SJCRH30 (cell line): ENCODE measurements around the gene CPED1. TPM values are rescaled to one million over a fixed set of nuclear protein-coding genes. Genes with fewer than 3 reads are reported as not detected.
"Not testable (repeated sequence)": the region's sequence is repeated elsewhere in the genome, so short reads cannot be mapped to it uniquely, and the experiment has no call there.

Source experiments
- DNase-seq, 2 experiments: peaks; one replicate each; pipeline ENCODE4 v3.0.0-alpha.2; 2015 to 2020
- H3K27ac ChIP-seq: fragments of 250-450 bp; sonication (Bioruptor Pico); 2 replicates; pipeline ENCODE4 v1.5.1; 2020; ENCODE audit warnings: mild to moderate bottlenecking, moderate library complexity
- H3K27me3 ChIP-seq: fragments of 250-450 bp; sonication (Bioruptor Pico); 2 replicates; pipeline ENCODE4 v1.5.1; 2020; ENCODE audit warnings: mild to moderate bottlenecking, moderate library complexity
- H3K36me3 ChIP-seq: fragments of 250-450 bp; sonication (Bioruptor Pico); 2 replicates; pipeline ENCODE4 v1.5.1; 2020; ENCODE audit warnings: mild to moderate bottlenecking, moderate library complexity
- H3K4me1 ChIP-seq: fragments of 250-450 bp; sonication (Bioruptor Pico); 2 replicates; pipeline ENCODE4 v1.5.1; 2020; ENCODE audit warnings: mild to moderate bottlenecking, moderate library complexity
- H3K4me3 ChIP-seq: fragments of 250-450 bp; sonication (Bioruptor Pico); 2 replicates; pipeline ENCODE4 v1.5.1; 2020; ENCODE audit warnings: mild to moderate bottlenecking, moderate library complexity
- H3K9me3 ChIP-seq: fragments of 250-450 bp; sonication (Bioruptor Pico); replicated peaks from 2 replicates; pipeline ENCODE4 v1.5.1; 2020; ENCODE audit warnings: mild to moderate bottlenecking, moderate library complexity
- total RNA-seq: library from RNA; depleted of rRNA; stranded (reverse); fragments of >200 nt; shearing (Covaris generic); gene quantifications from 2 replicates; pipeline ENCODE4 v1.2.3, GENCODE V29; 2014

The CPED1 gene
- total RNA-seq, 1 experiment from 2014 or later: 4.4 TPM

GRCh38 chr7:121192834-121193233 is 204.3 kb downstream of the CPED1 start:
- DNase-seq: peak in 1 of 2 experiments; percentile 13
- H3K36me3 ChIP-seq: no peaks in the 10 kb centered on the region

GRCh38 chr7:121195010-121195409 is 206.5 kb downstream of the CPED1 start:
- Histone ChIP-seq H3K27ac (no peak overlapping the region), H3K4me1 (no peaks in the 10 kb centered on the region), H3K9me3 (no peaks in the 10 kb centered on the region), H3K4me3 (no peak overlapping the region), H3K27me3 (no peaks in the 10 kb centered on the region), H3K36me3 (no peaks in the 10 kb centered on the region)
- no peak for DNase-seq

More at GRCh38 chr7:121192834-121193233, 204.3 kb downstream of the CPED1 start:
- H3K9me3 ChIP-seq: 0 out of 2 replicates have a peak, but pooled peaks cover 3% of the 10 kb centered on the region
- no peaks in the 10 kb centered on the region for H3K27me3 ChIP-seq
- H3K27ac ChIP-seq: no peak overlapping the region
- H3K4me3 ChIP-seq: no peak overlapping the region
- H3K4me1 ChIP-seq: no peaks in the 10 kb centered on the region

GRCh38 chr7:121195874-121196273 is 207.4 kb downstream of the CPED1 start:
- no peak for DNase-seq

GRCh38 chr7:121196286-121196685 is 207.8 kb downstream of the CPED1 start:
- Histone ChIP-seq H3K4me3 (no peak overlapping the region), H3K27ac (no peak overlapping the region), H3K36me3 (no peaks in the 10 kb centered on the region), H3K27me3 (no peaks in the 10 kb centered on the region), H3K9me3 (no peaks in the 10 kb centered on the region), H3K4me1 (no peaks in the 10 kb centered on the region)
- no peak for DNase-seq

More at GRCh38 chr7:121195874-121196273, 207.4 kb downstream of the CPED1 start:
- Histone ChIP-seq H3K9me3 (no peaks in the 10 kb centered on the region), H3K27me3 (no peaks in the 10 kb centered on the region), H3K27ac (no peak overlapping the region), H3K4me3 (no peak overlapping the region), H3K4me1 (no peaks in the 10 kb centered on the region), H3K36me3 (no peaks in the 10 kb centered on the region)

GRCh38 chr7:121197455-121197854 is 208.9 kb downstream of the CPED1 start:
- no peak overlapping the region for H3K27ac ChIP-seq
- no peak overlapping the region for H3K4me3 ChIP-seq
- DNase-seq: no peak
- H3K36me3 ChIP-seq: no peaks in the 10 kb centered on the region
- no peaks in the 10 kb centered on the region for H3K4me1 ChIP-seq
- H3K27me3 ChIP-seq: no peaks in the 10 kb centered on the region
- no peaks in the 10 kb centered on the region for H3K9me3 ChIP-seq

- no peak overlapping the region for H3K4me3 ChIP-seq
- H3K27ac ChIP-seq: no peak overlapping the region
- H3K9me3 ChIP-seq: no peaks in the 10 kb centered on the region
- no peaks in the 10 kb centered on the region for H3K4me1 ChIP-seq
- no peak for DNase-seq
- H3K27me3 ChIP-seq: no peaks in the 10 kb centered on the region
- no peaks in the 10 kb centered on the region for H3K36me3 ChIP-seq
Observed at GRCh38 chr7:121198502-121198901, 210.0 kb downstream of the CPED1 start.

GRCh38 chr7:121202125-121202524 is 213.6 kb downstream of the CPED1 start:
- H3K27ac ChIP-seq: no peak overlapping the region
- H3K4me3 ChIP-seq: no peak overlapping the region
- no peak for DNase-seq
- no peaks in the 10 kb centered on the region for H3K27me3 ChIP-seq
- H3K9me3 ChIP-seq: no peaks in the 10 kb centered on the region
- peaks cover 20% of the 10 kb centered on the region for H3K4me1 ChIP-seq
- no peaks in the 10 kb centered on the region for H3K36me3 ChIP-seq

- Histone ChIP-seq H3K27me3 (no peaks in the 10 kb centered on the region), H3K4me3 (no peak overlapping the region), H3K27ac (no peak overlapping the region), H3K36me3 (no peaks in the 10 kb centered on the region), H3K4me1 (peaks cover 20% of the 10 kb centered on the region), H3K9me3 (no peaks in the 10 kb centered on the region)
- DNase-seq: peak in 1 of 2 experiments; percentile 28
Observed at GRCh38 chr7:121202834-121203233, 214.3 kb downstream of the CPED1 start.

- Histone ChIP-seq H3K27me3 (no peaks in the 10 kb centered on the region), H3K36me3 (no peaks in the 10 kb centered on the region)
- peak; percentile 81 to 89 for DNase-seq
Observed at GRCh38 chr7:121204537-121204936, 216.0 kb downstream of the CPED1 start.

GRCh38 chr7:121205777-121206176 is 217.3 kb downstream of the CPED1 start:
- no peaks in the 10 kb centered on the region for H3K36me3 ChIP-seq
- H3K27ac ChIP-seq: no peak overlapping the region
- no peak overlapping the region for H3K4me3 ChIP-seq
- no peaks in the 10 kb centered on the region for H3K27me3 ChIP-seq
- DNase-seq: peak in 1 of 2 experiments; percentile 57
- no peaks in the 10 kb centered on the region for H3K9me3 ChIP-seq
- peaks cover 20% of the 10 kb centered on the region for H3K4me1 ChIP-seq

More at GRCh38 chr7:121204537-121204936, 216.0 kb downstream of the CPED1 start:
- Histone ChIP-seq H3K27ac (no peak overlapping the region), H3K9me3 (no peaks in the 10 kb centered on the region), H3K4me3 (no peak overlapping the region), H3K4me1 (peaks cover 20% of the 10 kb centered on the region)

GRCh38 chr7:121211253-121211652 is 222.7 kb downstream of the CPED1 start:
- no peaks in the 10 kb centered on the region for H3K4me1 ChIP-seq
- H3K4me3 ChIP-seq: no peak overlapping the region
- H3K27ac ChIP-seq: no peak overlapping the region
- H3K27me3 ChIP-seq: no peaks in the 10 kb centered on the region
- no peaks in the 10 kb centered on the region for H3K36me3 ChIP-seq
- DNase-seq: no peak
- no peaks in the 10 kb centered on the region for H3K9me3 ChIP-seq

- H3K4me3 ChIP-seq: no peak overlapping the region
- no peak for DNase-seq
- no peaks in the 10 kb centered on the region for H3K9me3 ChIP-seq
- no peaks in the 10 kb centered on the region for H3K4me1 ChIP-seq
- H3K36me3 ChIP-seq: no peaks in the 10 kb centered on the region
- H3K27me3 ChIP-seq: no peaks in the 10 kb centered on the region
- no peak overlapping the region for H3K27ac ChIP-seq
Observed at GRCh38 chr7:121212036-121212435, 223.5 kb downstream of the CPED1 start.

GRCh38 chr7:121214657-121215056 is 226.1 kb downstream of the CPED1 start:
- Histone ChIP-seq H3K4me3 (no peak overlapping the region), H3K27ac (no peak overlapping the region), H3K36me3 (no peaks in the 10 kb centered on the region), H3K27me3 (no peaks in the 10 kb centered on the region), H3K4me1 (no peaks in the 10 kb centered on the region), H3K9me3 (no peaks in the 10 kb centered on the region)
- DNase-seq: no peak

GRCh38 chr7:121219026-121219425 is 230.5 kb downstream of the CPED1 start:
- Histone ChIP-seq H3K27me3 (no peaks in the 10 kb centered on the region), H3K4me1 (no peaks in the 10 kb centered on the region), H3K36me3 (no peaks in the 10 kb centered on the region), H3K4me3 (no peak overlapping the region), H3K27ac (no peak overlapping the region), H3K9me3 (no peaks in the 10 kb centered on the region)
- no peak for DNase-seq

- not testable (repeated sequence) for H3K9me3 ChIP-seq, H3K4me3 ChIP-seq, H3K36me3 ChIP-seq, H3K27me3 ChIP-seq, DNase-seq, H3K27ac ChIP-seq, H3K4me1 ChIP-seq
Observed at GRCh38 chr7:121221108-121221507, 232.6 kb downstream of the CPED1 start.

GRCh38 chr7:121228779-121229178 is 240.3 kb downstream of the CPED1 start:
- no peaks in the 10 kb centered on the region for H3K27me3 ChIP-seq
- H3K9me3 ChIP-seq: no peaks in the 10 kb centered on the region; the same call in 1 of the 2 replicates
- no peaks in the 10 kb centered on the region for H3K36me3 ChIP-seq
- H3K4me3 ChIP-seq: no peak overlapping the region
- no peak overlapping the region for H3K27ac ChIP-seq
- no peak for DNase-seq
- H3K4me1 ChIP-seq: no peaks in the 10 kb centered on the region
